ENCODE measurements around the gene RNF169.

- no peak for TF ChIP-seq CTCF (IDR thresholded peaks at IDR 0.05)
- no peak for TF ChIP-seq POLR2A (IDR thresholded peaks at IDR 0.05)
These were observed 29.6 kb upstream of the RNF169 start for GRCh38 chr11:74719011-74719410.

Data from breast epithelium (tissue), 3 donors.